ENCODE measurements around the gene TTBK2. TPM values are rescaled to one million over a fixed set of nuclear protein-coding genes. Genes with fewer than 3 reads are reported as not detected.
"Not testable (repeated sequence)": the region's sequence is repeated elsewhere in the genome, so short reads cannot be mapped to it uniquely, and the experiment has no call there.

TTBK2 gene
- total RNA-seq: 10 to 100 TPM in 1 of 2 experiments, 1 to 10 TPM in 1; 9.7 to 10.5 TPM

DNA sequence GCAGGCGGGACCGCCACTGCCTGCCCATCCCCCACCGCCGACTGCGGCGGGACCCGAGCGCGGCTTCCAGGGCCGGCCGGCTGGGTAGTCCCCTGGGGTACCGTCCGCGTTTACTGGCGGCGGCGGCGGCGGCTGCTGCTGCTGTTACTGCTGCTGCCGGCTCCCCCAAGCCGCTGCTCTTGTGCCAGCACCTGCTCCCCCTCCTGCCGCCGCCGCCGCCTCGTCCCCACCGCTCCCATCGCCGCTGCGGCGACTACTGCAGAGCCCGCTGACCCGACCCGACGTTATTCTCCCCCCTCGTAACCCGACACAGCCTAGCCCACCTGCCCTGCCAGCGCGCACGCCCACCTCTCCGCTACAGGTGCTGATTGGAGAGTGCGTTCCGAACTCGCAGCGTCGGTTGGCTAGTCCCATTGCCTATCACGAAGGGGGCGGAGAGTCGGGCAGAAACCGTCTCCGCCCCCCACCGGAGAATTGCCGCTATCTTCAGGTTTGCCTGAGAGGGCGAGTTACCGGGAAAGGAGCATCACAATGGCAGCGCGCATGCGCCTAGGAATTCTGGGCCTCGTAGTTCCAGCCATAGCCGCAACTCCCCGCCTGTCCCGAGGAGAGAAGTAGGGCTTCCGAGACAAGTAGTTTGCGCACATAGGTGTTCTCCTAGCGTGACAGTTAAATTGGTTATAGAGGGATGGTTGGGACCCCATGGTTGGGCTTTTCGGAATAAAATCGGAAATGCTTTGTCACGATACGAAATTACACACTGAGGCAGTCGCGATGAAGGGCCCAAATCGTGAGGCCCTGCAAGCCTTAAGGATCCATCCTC lies at the start of gene TTBK2:
Gene TTBK2 (minus strand): TSS at position 260 of the 823 bp plus-strand sequence. CDS start 42,161 bp downstream, outside the sequence.
- Mint-ChIP-seq H3K36me3 (ENCODE audit: low read depth) (no peaks in the 10 kb centered on the region), H3K9me3 (ENCODE audit: low read depth) (no peaks in the 10 kb centered on the region), H3K4me3 (peak within 1 kb of the TSS; percentile 96), H3K4me1 (peaks cover 26% of the 10 kb centered on the region), H3K27me3 (no peaks in the 10 kb centered on the region), H3K27ac (peak within 1 kb of the TSS; percentile 96)
- DNase-seq: peak; percentile 98
- ChIA-PET CTCF (interaction anchor here (1.1 kb wide), 1 partner anchor 14 kb away, joined by 4 read pairs; no protein-coding TSS in a partner anchor), POLR2A (no interaction called here)
- intact Hi-C loops (cut with DNase I, micrococcal nuclease): loop anchor here (1.0 to 10.0 kb wide), 12 partner anchors 183 to 728 kb away; partner anchors contain the start of genes CDAN1 (in 2 of the 2), GANC (in 2 of the 2), TMEM87A (in 2 of the 2) and CCNDBP1 (in 1 of the 2)
- ATAC-seq: peak; percentile 95

DNA sequence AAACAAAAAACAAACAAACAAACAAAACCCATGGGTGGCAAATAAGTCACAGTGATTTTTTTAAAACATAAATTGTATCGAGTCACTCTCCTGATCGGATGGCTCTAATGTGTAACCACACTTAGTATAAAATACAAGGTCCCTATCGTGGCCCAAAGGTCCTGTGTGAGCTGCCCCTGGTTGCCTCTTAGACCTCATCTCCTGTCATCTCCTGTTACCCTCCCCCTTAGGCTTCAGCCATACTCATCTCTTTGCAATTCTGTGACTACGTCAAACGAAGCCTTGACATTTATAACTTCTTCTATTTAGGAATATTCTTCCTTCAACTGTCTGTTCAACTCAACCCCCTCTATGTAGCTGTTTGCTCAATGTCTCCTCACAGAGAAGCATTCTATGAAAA lies 43.9 kb upstream of the TTBK2 start:
- H3K36me3 Mint-ChIP-seq (ENCODE audit: low read depth): peaks cover 29% of the 10 kb centered on the region
- H3K27ac Mint-ChIP-seq: no peak overlapping the region
- DNase-seq (no peak), ATAC-seq (no peak)
- no peaks in the 10 kb centered on the region for H3K27me3 Mint-ChIP-seq
- intact Hi-C loops (cut with DNase I, micrococcal nuclease): no loop called here
- CTCF ChIA-PET: no interaction called here
- H3K4me1 Mint-ChIP-seq: no peaks in the 10 kb centered on the region
- H3K4me3 Mint-ChIP-seq: no peak overlapping the region
- POLR2A ChIA-PET: no interaction called here
- no peaks in the 10 kb centered on the region for H3K9me3 Mint-ChIP-seq (ENCODE audit: low read depth)

DNA sequence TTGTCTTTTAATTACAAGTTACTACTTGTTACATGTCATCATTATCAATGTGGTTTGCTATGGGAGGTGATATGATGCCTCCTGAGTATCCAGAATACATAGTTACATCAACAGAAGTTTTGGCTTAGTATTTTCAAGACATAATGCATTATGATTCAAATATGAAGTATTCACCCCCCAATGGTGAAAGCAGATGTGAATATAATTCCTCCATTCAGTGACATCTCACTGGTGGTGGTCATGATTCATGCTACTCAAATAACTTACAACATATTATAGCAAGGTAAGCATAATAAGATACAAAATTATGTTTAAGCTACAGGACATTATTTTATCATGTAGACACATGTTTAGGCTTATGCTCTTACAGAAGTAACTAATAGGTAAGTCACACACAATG lies 34.9 kb upstream of the TTBK2 start:
- no peak for DNase-seq
- intact Hi-C loops (cut with DNase I, micrococcal nuclease): no loop called here
- peak; percentile 33 for ATAC-seq
- Mint-ChIP-seq H3K36me3 (ENCODE audit: low read depth) (peaks cover 54% of the 10 kb centered on the region), H3K9me3 (ENCODE audit: low read depth) (no peaks in the 10 kb centered on the region), H3K27me3 (no peaks in the 10 kb centered on the region), H3K27ac (no peak overlapping the region), H3K4me1 (peaks cover 6% of the 10 kb centered on the region), H3K4me3 (no peak overlapping the region)
- ChIA-PET POLR2A (no interaction called here), CTCF (interaction anchor here (1.3 kb wide), 1 partner anchor 20 kb away, joined by 4 read pairs; no protein-coding TSS in a partner anchor)

DNA sequence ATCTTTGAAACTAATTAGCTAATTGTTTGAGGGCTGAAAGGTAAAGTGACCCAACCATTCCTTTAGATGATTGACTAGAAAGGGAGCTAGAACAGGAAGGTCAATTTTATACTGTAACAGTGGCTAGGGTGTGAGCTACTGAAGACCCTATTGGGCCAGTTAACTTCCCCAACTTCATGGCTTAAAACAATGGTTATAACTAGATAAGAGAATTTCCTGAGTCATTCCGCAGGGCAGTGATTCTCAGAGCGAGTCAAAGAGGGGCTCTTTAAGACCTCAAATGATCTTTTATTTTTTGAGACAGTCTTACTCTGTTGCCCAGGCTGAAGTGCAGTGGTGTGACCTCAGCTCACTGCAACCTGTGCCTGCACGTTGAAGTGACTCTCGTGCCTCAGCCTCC lies 33.7 kb upstream of the TTBK2 start:
- H3K4me1 Mint-ChIP-seq: peaks cover 6% of the 10 kb centered on the region
- DNase-seq (no peak), ATAC-seq (no peak)
- no peaks in the 10 kb centered on the region for H3K9me3 Mint-ChIP-seq (ENCODE audit: low read depth)
- intact Hi-C loops (cut with DNase I, micrococcal nuclease): no loop called here
- H3K27ac Mint-ChIP-seq: no peak overlapping the region
- H3K27me3 Mint-ChIP-seq: no peaks in the 10 kb centered on the region
- no peak overlapping the region for H3K4me3 Mint-ChIP-seq
- H3K36me3 Mint-ChIP-seq (ENCODE audit: low read depth): peaks cover 63% of the 10 kb centered on the region
- ChIA-PET CTCF (interaction anchor here (0.7 kb wide), 1 partner anchor 297 kb away, joined by 3 read pairs; no protein-coding TSS in a partner anchor), POLR2A (no interaction called here)

DNA sequence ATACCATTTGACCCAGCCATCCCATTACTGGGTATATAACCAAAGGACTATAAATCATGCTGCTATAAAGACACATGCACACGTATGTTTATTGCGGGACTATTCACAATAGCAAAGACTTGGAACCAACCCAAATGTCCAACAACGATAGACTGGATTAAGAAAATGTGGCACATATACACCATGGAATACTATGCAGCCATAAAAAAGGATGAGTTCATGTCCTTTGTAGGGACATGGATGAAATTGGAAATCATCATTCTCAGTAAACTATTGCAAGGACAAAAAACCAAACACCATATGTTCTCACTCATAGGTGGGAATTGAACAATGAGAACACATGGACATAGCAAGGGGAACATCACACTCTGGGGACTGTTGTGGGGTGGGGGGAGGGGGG lies 28.3 kb upstream of the TTBK2 start:
- POLR2A ChIA-PET; ATAC-seq; H3K27ac Mint-ChIP-seq; H3K9me3 Mint-ChIP-seq (ENCODE audit: low read depth); H3K27me3 Mint-ChIP-seq; H3K4me3 Mint-ChIP-seq; CTCF ChIA-PET; intact Hi-C loops (cut with DNase I, micrococcal nuclease); DNase-seq; H3K4me1 Mint-ChIP-seq: not testable (repeated sequence)
- peaks cover 48% of the 10 kb centered on the region for H3K36me3 Mint-ChIP-seq (ENCODE audit: low read depth)

DNA sequence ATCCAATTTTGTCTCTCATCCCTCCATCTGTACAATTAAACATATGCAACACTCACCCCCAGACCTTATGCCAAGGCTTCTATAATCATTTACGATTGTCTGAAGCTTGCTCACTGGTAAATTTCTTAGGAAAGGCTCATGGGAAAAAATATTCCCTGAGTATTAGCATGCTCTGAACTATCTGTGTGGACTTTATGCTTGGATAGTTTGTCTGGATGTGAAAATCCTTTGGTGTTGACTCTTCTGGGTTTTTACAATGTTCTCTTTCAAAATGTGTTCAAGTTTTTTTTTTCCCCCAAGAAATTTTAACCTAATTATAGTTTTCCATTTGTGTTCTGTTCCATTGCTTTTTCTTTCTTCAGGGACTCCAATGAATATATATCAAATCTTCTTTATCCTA lies 19.9 kb upstream of the TTBK2 start:
- ATAC-seq: no peak
- no peaks in the 10 kb centered on the region for H3K9me3 Mint-ChIP-seq (ENCODE audit: low read depth)
- no peak for DNase-seq
- intact Hi-C loops (cut with DNase I, micrococcal nuclease): no loop called here
- H3K4me1 Mint-ChIP-seq: no peaks in the 10 kb centered on the region
- H3K4me3 Mint-ChIP-seq: no peak overlapping the region
- peaks cover 14% of the 10 kb centered on the region for H3K36me3 Mint-ChIP-seq (ENCODE audit: low read depth)
- ChIA-PET POLR2A (no interaction called here), CTCF (interaction anchor here (0.6 to 1.0 kb wide), 3 partner anchors 8 to 760 kb away, joined by 3 to 4 read pairs (median 3); no protein-coding TSS in a partner anchor)
- H3K27me3 Mint-ChIP-seq: no peaks in the 10 kb centered on the region
- no peak overlapping the region for H3K27ac Mint-ChIP-seq

DNA sequence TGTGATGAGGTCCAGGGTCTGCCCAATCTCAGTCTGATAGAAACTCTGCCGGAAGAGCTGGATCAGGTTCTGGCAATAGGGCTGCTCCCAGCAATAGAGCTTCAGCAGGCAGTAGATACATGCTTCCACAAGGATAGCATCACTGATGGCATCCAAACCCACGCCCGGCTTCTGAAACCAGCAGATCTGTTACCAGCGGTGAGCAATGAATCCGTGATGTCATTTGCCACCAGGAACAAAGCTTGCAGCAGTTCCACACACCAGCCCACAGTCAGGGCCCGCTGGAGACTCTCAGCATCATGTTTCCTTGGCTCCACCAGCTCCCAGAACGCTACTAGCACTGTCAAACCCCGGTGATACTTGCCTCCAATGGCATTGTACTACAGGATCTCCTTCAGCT lies 19.3 kb upstream of the TTBK2 start:
- H3K36me3 Mint-ChIP-seq (ENCODE audit: low read depth): peaks cover 10% of the 10 kb centered on the region
- intact Hi-C loops (cut with DNase I, micrococcal nuclease): no loop called here
- no peak overlapping the region for H3K27ac Mint-ChIP-seq
- ChIA-PET POLR2A (no interaction called here), CTCF (interaction anchor here (0.6 to 1.2 kb wide), 3 partner anchors 14 to 412 kb away, joined by 3 read pairs; no protein-coding TSS in a partner anchor)
- no peak for ATAC-seq
- H3K4me1 Mint-ChIP-seq: no peaks in the 10 kb centered on the region
- no peak overlapping the region for H3K4me3 Mint-ChIP-seq
- no peaks in the 10 kb centered on the region for H3K27me3 Mint-ChIP-seq
- no peak for DNase-seq
- no peaks in the 10 kb centered on the region for H3K9me3 Mint-ChIP-seq (ENCODE audit: low read depth)

DNA sequence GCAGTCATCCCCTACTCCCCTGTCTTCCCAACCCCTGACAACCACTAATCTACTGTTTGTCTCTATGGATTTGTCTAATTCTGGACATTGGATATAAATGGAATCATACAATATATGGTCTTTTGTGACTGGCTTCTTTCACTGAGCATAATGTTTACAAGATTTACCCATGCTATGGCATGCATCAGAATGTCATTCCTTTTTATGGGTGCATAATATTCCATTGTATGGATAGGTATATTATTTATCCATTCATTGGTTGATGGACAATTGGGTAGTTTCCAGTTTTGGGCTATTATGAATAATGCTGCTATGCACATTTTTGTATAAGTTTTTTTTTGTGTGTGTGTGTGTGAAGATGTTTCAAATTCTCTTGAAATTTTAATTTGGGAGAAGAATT lies 16.6 kb upstream of the TTBK2 start:
- intact Hi-C loops (cut with DNase I, micrococcal nuclease): no loop called here
- H3K27ac Mint-ChIP-seq: no peak overlapping the region
- H3K4me1 Mint-ChIP-seq: no peaks in the 10 kb centered on the region
- no peaks in the 10 kb centered on the region for H3K27me3 Mint-ChIP-seq
- no peaks in the 10 kb centered on the region for H3K9me3 Mint-ChIP-seq (ENCODE audit: low read depth)
- no peak overlapping the region for H3K4me3 Mint-ChIP-seq
- ChIA-PET POLR2A (no interaction called here), CTCF (no interaction called here)
- ATAC-seq (no peak), DNase-seq (no peak)
- H3K36me3 Mint-ChIP-seq (ENCODE audit: low read depth): peaks cover 7% of the 10 kb centered on the region

DNA sequence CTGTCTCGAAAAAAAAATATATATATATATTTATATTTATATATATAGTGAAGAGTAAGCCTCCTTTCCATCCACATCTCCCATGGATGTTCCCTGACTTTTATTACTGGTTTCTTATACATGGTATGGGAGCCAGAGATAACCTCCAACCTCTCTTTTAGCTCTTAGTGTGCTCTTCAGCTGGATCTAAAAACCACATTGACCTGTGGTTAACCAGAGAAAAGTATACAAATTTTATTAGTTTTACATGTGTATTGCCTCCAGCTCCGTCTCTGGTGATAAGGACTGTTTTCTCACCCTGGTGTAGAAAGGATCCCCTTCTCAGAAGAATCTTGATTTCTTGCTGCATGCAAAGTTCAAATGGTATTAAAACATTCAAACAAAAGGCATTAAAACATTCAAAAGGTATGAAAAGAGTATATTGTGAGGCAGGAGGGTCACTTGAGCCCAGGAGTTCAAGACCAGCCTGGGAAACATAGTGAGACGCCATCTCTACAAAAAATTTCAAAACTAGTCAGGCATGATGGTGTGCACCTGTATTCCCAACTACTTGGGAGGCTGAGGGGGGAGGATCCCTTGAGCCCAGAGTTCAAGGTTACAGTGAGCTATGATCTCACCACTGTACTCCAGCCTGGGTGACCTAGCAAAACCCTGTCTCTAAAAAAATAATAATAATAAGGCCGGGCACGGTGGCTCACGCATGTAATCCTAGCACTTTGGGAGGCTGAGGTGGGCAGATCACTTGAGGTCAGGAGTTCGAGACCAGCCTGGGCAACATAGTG lies 13.5 kb upstream of the TTBK2 start:
- DNase-seq (no peak), ATAC-seq (no peak)
- intact Hi-C loops (cut with DNase I, micrococcal nuclease): no loop called here
- Mint-ChIP-seq H3K9me3 (ENCODE audit: low read depth) (no peaks in the 10 kb centered on the region), H3K4me1 (no peaks in the 10 kb centered on the region), H3K36me3 (ENCODE audit: low read depth) (peaks cover 2% of the 10 kb centered on the region), H3K27ac (no peak overlapping the region), H3K4me3 (no peak overlapping the region), H3K27me3 (no peaks in the 10 kb centered on the region)
- CTCF ChIA-PET: interaction anchor here (0.6 to 1.1 kb wide), 3 partner anchors 13 to 1330 kb away, joined by 3 to 4 read pairs (median 3); no protein-coding TSS in a partner anchor
- POLR2A ChIA-PET: no interaction called here

DNA sequence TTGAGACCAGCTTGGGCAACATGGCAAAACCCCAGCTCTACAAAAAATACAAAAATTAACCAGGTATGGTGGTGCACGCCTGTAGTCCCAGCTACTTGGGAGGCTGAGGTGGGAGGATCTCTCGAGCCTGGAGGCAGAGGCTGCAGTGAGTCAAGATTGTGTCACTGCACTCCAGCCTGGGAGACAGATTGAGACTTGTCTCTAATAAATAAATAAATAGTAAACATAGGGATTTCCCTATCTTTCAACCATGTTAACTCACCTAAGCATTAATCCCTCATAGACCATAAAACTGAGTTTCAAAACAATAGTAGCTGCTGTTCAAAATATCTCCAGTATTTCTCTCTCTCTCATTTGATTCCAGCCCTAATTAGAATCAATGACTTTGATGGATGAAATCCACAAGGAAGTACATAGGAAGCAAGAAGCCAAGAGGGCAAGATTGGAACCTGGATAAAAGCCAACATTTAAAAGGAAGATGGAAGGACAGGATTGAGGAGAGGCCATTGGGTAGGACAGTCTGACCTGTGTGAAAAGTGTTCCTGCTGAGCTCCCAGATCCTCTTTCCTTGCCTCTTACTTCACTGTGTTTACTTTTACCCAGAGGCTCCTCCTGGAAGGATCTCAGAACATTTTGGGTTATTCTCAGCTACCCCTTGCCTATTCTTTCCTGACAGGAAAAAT lies 12.4 kb upstream of the TTBK2 start:
- CTCF ChIA-PET: interaction anchor here (0.7 to 1.1 kb wide), 2 partner anchors 8 to 25 kb away, joined by 3 to 4 read pairs; no protein-coding TSS in a partner anchor

More for the DNA sequence above, 12.4 kb upstream of the TTBK2 start:
- POLR2A ChIA-PET: no interaction called here
- H3K36me3 Mint-ChIP-seq (ENCODE audit: low read depth): peaks cover 2% of the 10 kb centered on the region
- H3K27ac Mint-ChIP-seq: no peak overlapping the region
- ATAC-seq (no peak), DNase-seq (no peak)
- no peaks in the 10 kb centered on the region for H3K9me3 Mint-ChIP-seq (ENCODE audit: low read depth)
- H3K27me3 Mint-ChIP-seq: no peaks in the 10 kb centered on the region
- no peak overlapping the region for H3K4me3 Mint-ChIP-seq
- no peaks in the 10 kb centered on the region for H3K4me1 Mint-ChIP-seq
- intact Hi-C loops (cut with DNase I, micrococcal nuclease): no loop called here

Data from activated CD4-positive, alpha-beta T cell treated with anti-CD3 and anti-CD28 coated beads for 36 hours (primary cell).